Measurements from ENCODE around the gene VANGL2. TPM values are rescaled to one million over a fixed set of nuclear protein-coding genes. Genes with fewer than 3 reads are reported as not detected.

Gene VANGL2
- total RNA-seq (1 to 10 TPM; 1.4 to 3.2 (median 2.0) TPM), polyA plus RNA-seq (1 to 10 TPM in 1 of 2 donors, under 1 TPM in 1; 0.94 to 1.4 TPM)
- long read RNA-seq, donor 1, partial matches to known transcripts = 0 of 1 reads
- long read RNA-seq, donor 1, other reads (novel, unspliced or antisense) = 1 of 1 reads
- long read RNA-seq, donor 2 = 0 reads
- long read RNA-seq, donor 3 = 0 reads

DNA sequence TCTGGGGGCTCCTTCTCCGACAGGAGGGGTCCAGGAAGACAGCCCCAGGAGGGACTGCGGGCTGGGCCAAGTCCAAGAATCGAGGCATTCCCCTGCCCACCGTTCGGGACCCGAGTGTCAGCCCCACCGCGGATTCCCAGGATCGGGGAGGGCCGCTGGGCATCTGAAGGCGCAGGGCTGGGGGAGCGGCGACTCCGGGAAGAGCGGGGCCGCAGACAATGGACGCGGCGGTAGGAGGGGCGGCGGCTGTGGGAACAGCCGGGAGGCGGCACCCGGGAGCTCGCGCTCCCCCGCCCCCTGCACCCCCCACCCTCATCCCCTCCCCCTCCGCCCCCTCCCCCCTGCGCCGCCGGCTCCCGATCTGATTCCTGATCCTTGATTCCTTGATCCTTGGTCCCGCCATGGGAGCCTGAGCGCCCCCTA, at the start of gene VANGL2:
Gene VANGL2 (plus strand): TSS at position 342 of the 423 bp plus-strand sequence. CDS start 15,274 bp downstream, outside the sequence.
- TF ChIP-seq CTCF (IDR thresholded peaks at IDR 0.05) (peak in 1 of 12 donors; percentile 9), POLR2A (IDR thresholded peaks at IDR 0.05) (no peak)
- Histone ChIP-seq H3K27me3 (peaks cover 0 to 20% (median 0%) of the 10 kb centered on the region in 9 donors), H3K27ac (peak within 1 kb of the TSS in 8 of 12 donors; percentile 11 to 80 (median 66)), H3K4me3 (peak within 1 kb of the TSS; percentile 63 to 85 (median 74)), H3K9me3 (no peaks in the 10 kb centered on the region), H3K4me1 (peaks cover 0 to 47% (median 12%) of the 10 kb centered on the region in 12 donors), H3K36me3 (no peaks in the 10 kb centered on the region)
- ATAC-seq (peak; percentile 23 to 85 (median 81)), DNase-seq (peak; percentile 76 to 90 (median 84))
- intact Hi-C loops (cut with DNase I) = no loop called here
- WGBS, 4 donors = 0 to 2% (median 1%) methylated on average over 20 to 32 of the region's 34 CpGs; no CpG with 5 or more reads in 1 of the 4 donors

- no peak for TF ChIP-seq CTCF (IDR thresholded peaks at IDR 0.05)
- no peak for TF ChIP-seq POLR2A (IDR thresholded peaks at IDR 0.05)
- H3K27me3 ChIP-seq = no peaks in the 10 kb centered on the region
- intact Hi-C loops (cut with DNase I) = no loop called here
- WGBS, 4 donors = 46 to 75% (median 57%) methylated on average over 4 of the region's 4 CpGs
- ATAC-seq = peak; percentile 80 to 87 (median 85)
- H3K4me3 ChIP-seq = no peak overlapping the region
- H3K4me1 ChIP-seq = peaks cover 0 to 17% (median 0%) of the 10 kb centered on the region in 12 donors
- peak in 1 of 5 donors; percentile 48 for DNase-seq
- no peaks in the 10 kb centered on the region for H3K9me3 ChIP-seq
- H3K27ac ChIP-seq = peak overlapping the region in 7 of 12 donors; percentile 2 to 55 (median 20)
- H3K36me3 ChIP-seq = peaks cover 0 to 98% (median 94%) of the 10 kb centered on the region in 9 donors
Observed at GRCh38 chr1:160351629-160352028, 48.7 kb upstream of the VANGL2 start.

GRCh38 chr1:160352555-160352954, 47.8 kb upstream of the VANGL2 start:
- Histone ChIP-seq H3K4me3 (no peak overlapping the region), H3K27ac (peak overlapping the region in 1 of 12 donors; percentile 30), H3K27me3 (no peaks in the 10 kb centered on the region), H3K36me3 (peaks cover 0 to 100% (median 97%) of the 10 kb centered on the region in 9 donors), H3K9me3 (no peaks in the 10 kb centered on the region), H3K4me1 (peaks cover 0 to 17% (median 0%) of the 10 kb centered on the region in 12 donors)
- 87 to 92% (median 89%) methylated on average over 8 of the region's 8 CpGs for WGBS, 4 donors
- TF ChIP-seq CTCF (IDR thresholded peaks at IDR 0.05) (no peak), POLR2A (IDR thresholded peaks at IDR 0.05) (no peak)
- DNase-seq (no peak), ATAC-seq (no peak)
- intact Hi-C loops (cut with DNase I) = no loop called here

- H3K9me3 ChIP-seq = no peaks in the 10 kb centered on the region
- no peak overlapping the region for H3K4me3 ChIP-seq
- H3K36me3 ChIP-seq = peaks cover 0 to 100% (median 99%) of the 10 kb centered on the region in 9 donors
- no peaks in the 10 kb centered on the region for H3K27me3 ChIP-seq
- H3K4me1 ChIP-seq = peaks cover 0 to 17% (median 0%) of the 10 kb centered on the region in 12 donors
- intact Hi-C loops (cut with DNase I) = no loop called here
- no peak for TF ChIP-seq POLR2A (IDR thresholded peaks at IDR 0.05)
- TF ChIP-seq CTCF (IDR thresholded peaks at IDR 0.05) = no peak
- ATAC-seq = no peak
- H3K27ac ChIP-seq = no peak overlapping the region
- no peak for DNase-seq
- WGBS, 4 donors = 92 to 100% (median 96%) methylated on average over 2 of the region's 2 CpGs
Observed at GRCh38 chr1:160353223-160353622, 47.1 kb upstream of the VANGL2 start.
